Astrocyte (in vitro differentiated cells and primary cell): ENCODE data around the gene IL27RA.
"Not testable (repeated sequence)": the region's sequence is repeated elsewhere in the genome, so short reads cannot be mapped to it uniquely, and the experiment has no call there.

Experiments
- CTCF ChIP-seq: IDR thresholded peaks from 2 replicates; pipeline ENCODE4 v1.5.1; 2011; ENCODE audit warnings: low read depth, mild to moderate bottlenecking, inconsistent platforms, low read length, moderate library complexity; ENCODE audit not compliant: insufficient read depth
- EZH2 ChIP-seq: IDR thresholded peaks from 2 replicates; pipeline ENCODE4 v1.6.1; 2012; ENCODE audit warnings: mild to moderate bottlenecking, low read length, inconsistent platforms; ENCODE audit not compliant: insufficient read depth

DNA sequence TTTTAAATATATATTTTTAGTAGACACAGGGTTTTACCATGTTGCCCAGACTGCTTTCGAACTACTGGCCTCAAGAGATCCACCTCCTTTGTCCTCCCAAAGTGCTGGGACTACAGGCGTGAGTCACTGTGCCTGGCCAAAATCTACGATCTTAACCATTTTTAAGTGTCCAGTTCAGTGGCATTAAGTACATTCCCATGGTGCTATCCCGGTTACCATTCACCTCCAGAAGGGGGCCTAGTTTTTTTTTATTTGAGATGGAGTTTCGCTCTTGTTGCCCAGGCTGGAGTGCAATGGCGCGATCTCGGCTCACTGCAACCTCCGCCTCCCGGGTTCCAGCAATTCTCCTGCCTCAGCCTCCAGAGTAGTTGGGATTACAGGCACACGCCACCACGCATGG, 3.6 kb downstream of the IL27RA start:
- TF ChIP-seq CTCF, EZH2: not testable (repeated sequence)
